GM18519 (cell line): ENCODE measurements around the gene SCLY.
"Not testable (repeated sequence)": the region's sequence is repeated elsewhere in the genome, so short reads cannot be mapped to it uniquely, and the experiment has no call there.

Experiments used
- ATAC-seq: cut with Tn5 transposase; IDR thresholded peaks from one replicate; pipeline ENCODE4 v1.9.1; 2021; ENCODE audit warnings: mild to moderate bottlenecking, moderate library complexity; ENCODE audit not compliant: unreplicated experiment, low FRiP score

Gene SCLY

DNA sequence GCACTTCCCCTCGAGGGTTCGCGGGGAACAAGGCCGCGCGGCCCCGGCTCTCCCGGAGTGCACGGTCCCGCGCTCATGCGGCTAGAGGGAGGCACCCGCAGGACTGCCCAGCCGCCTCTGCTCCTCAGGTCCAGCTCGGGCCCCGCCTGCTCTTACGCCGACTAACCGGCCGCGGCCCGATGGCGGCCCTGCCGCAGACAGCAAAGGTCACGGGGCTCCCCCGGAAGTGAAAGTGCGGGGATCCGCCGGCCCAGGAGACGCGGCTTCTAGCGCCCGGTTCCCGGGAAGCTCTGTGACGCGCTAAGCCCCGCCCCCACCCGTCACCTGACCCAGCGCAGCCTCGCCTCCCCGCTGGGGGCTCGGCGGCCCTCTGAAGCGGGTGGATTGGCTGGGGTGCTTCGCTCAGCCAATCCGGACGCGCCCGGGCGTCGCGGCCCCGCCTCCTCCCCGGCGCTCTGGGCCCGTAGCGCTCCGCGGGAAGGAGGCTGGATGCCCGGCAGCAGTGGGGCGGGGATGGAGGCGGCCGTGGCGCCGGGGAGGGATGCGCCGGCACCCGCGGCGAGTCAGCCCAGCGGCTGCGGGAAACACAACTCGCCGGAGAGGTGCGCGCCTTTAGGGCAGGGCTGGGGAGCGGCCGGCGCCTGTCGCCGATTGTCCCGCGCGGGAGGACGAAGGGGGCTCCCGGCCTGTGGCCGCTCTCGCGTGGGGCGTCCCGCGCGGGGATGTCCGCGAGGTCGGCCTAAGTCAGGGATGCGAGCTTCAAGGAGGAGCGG, at the start of gene SCLY:
Gene SCLY, plus strand, starts transcription at position 460 of the 773 bp plus-strand sequence. Its CDS starts 54 bp downstream, at position 514.
- ATAC-seq: peak; percentile 87

DNA sequence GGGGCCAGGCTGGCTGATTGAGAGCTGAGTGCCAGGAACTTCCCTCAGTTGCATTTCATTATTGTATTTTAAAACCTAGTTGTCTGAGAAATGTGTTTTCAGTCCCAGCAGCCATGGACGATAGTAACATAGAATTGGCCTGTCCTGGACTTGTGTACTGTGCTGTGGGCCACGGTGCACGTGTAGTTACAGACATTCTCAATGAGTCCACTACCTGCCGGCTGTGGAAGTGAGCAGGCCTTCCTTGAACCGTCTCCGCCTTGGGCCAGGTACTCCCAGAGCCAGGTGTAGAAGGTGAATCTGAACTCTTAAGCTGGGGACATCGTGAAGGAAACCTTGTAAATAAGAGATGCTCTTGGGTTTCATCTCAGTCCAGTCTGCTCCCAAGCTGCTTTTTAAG, 47.0 kb upstream of the SCLY start:
- no peak for ATAC-seq

GRCh38 chr2:238015705-238016104, 45.1 kb upstream of the SCLY start:
- no peak for ATAC-seq

- ATAC-seq: no peak
Measured at GRCh38 chr2:238016526-238016925, 44.3 kb upstream of the SCLY start.

DNA sequence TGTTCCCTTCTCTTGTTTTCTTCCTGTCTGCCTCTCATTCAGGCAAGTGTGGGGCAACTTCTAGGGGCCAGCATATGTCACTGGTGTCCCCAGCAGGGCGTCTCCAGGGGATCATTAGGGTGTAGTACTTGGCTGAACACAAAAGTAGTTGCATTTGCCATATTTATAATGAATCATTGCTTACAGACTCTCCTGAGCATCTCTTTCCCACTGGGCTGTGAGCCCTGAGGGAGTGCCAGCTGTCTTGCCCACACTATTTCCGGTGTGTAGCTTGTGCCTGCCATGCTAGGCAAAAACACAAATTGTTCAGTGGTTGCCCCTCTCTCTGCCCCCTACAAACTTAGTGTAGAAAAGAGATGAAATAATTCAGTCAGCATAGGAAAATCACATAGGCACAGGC, 40.8 kb upstream of the SCLY start:
- ATAC-seq: no peak

DNA sequence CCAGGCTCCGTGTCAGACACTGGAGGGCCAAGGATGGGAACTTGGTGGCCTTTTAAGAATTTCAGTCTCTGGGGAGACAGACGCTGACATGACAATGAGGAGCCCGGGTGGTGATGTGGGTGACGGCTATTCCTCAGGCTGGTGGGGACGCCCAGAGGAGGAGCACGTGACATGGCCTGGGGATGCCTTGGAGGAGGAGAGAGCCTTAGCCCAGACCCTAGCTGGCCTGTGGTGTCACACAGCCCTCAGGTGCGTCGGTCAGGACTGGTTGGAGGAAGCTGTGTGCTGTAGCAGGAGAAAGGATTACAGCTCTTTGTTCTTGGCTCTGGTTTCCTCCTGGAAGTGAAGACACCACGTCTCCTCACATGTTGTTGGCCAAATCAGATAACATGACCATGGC, 40.0 kb upstream of the SCLY start:
- no peak for ATAC-seq

- no peak for ATAC-seq
Measured at GRCh38 chr2:238021327-238021726, 39.5 kb upstream of the SCLY start.

- ATAC-seq: no peak
Measured at GRCh38 chr2:238022594-238023157, 38.1 kb upstream of the SCLY start.

DNA sequence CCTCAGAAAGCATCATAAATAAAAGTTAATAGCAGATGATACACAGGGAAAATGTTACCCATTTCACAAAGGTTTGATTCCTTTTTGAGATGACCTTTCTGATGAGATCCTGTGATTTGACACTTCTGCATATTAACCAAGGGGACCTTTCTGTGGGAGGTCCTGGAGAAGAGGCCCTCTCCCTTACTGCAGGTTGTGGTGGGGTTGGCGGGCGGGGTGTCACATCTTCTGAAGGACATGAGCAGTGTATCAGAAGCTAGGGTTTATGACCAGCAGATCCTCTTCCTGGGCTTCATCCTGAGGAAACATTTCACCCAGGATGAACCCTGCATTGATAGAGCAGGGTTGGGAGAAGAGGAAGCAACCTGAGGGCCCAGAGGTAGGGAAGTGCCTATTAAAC, 37.2 kb upstream of the SCLY start:
- ATAC-seq: no peak

GRCh38 chr2:238024986-238025385, 35.8 kb upstream of the SCLY start:
- ATAC-seq: no peak

DNA sequence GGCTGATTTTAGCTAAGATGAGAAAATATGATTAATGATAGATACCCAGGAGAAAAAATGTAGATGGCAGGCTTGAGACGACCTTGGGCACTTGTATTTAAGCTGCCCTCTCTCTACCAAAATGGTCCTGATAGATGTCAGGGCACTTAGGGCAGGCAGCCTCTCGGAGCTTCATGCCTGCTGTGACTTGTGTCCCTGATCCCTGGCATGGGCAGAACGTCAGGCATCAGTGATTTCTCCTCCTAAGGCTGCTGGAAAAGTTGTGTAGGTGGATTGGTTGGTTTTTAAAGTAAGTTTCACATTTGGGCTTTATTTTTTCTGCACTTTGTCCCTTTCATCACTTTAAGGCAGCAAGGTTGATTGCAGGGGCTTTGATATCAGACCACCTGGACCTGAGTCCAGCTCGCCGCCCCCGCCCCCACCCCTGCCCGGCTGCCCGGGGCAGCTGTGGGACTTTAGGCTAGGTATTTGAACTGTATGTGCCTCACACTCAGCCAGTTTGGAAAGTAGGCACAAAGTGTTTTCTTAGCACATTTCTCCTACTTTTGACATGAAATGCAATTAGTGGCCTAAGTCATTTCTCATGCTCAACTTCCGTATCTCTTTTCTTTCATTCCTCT, 35.0 kb upstream of the SCLY start:
- ATAC-seq: no peak

GRCh38 chr2:238027058-238027457, 33.7 kb upstream of the SCLY start:
- ATAC-seq: no peak

- no peak for ATAC-seq
Measured at GRCh38 chr2:238027591-238028415, 33.0 kb upstream of the SCLY start.

- no peak for ATAC-seq
Measured at GRCh38 chr2:238029853-238030252, 30.9 kb upstream of the SCLY start.

GRCh38 chr2:238030422-238031155, 30.2 kb upstream of the SCLY start:
- no peak for ATAC-seq

- ATAC-seq: no peak
Measured at GRCh38 chr2:238031751-238032150, 29.1 kb upstream of the SCLY start.

DNA sequence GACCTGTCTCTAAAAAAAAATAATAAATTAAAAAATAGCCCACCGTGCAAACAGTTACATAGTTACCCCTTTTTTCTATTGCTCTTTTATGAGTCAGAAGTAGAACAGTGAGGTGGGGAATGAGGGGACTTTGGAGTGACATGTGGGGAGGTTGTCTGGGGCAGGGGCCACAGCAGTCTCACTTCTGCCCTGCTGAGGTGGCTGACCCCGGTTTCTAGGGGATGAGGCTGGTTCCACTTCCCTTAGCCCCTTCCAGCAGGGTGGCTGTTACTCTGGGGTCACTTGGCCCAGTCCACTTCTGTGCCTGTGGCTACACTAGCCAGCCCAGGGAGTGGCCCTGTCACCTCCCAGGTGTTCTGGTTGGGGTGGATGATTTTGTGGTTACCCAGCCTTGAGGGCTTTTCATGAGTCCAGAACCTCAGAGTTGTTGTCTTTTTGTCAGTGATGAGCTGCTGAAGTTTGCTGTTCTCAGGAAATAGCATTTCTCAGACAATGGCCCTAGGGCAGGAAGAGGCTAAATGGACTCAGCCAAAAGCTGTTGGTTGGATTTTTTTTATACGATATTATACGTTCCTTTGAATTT, 28.0 kb upstream of the SCLY start:
- no peak for ATAC-seq

GRCh38 chr2:238033991-238034390, 26.8 kb upstream of the SCLY start:
- not testable (repeated sequence) for ATAC-seq

GRCh38 chr2:238038203-238038602, 22.6 kb upstream of the SCLY start:
- ATAC-seq: no peak

DNA sequence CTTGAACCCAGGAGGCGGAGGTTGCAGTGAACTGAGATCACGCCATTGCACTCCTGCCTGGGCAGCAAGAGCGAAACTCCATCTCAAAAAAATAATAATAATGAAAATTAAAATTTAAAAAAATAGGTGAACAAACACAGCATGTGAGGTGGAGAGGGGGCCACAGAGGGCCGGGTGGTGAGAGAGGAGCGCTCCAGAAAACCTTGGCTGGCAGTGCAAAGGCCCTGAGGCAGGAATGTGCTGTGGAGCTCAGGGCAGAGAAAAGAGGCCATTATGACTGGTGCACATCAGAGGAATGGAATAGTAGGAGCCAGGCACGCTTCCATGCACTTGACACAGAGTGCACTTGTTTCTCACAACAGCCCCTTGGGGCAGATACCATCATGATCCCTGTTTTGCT, 21.6 kb upstream of the SCLY start:
- no peak for ATAC-seq
